ENCODE measurements around the gene HDAC9.

GRCh38 chr7:18626086-18626485 is 130.5 kb downstream of the HDAC9 start:
- TF ChIP-seq CTCF (conservative IDR thresholded peaks at IDR 0.05) (no peak), EZH2 (IDR thresholded peaks at IDR 0.05; ENCODE audit: low read depth) (no peak)

Data from PC-9 (cell line).